Osteocyte (in vitro differentiated cells): ENCODE results near the gene UHRF2. TPM values are rescaled to one million over a fixed set of nuclear protein-coding genes. Genes with fewer than 3 reads are reported as not detected.

Experiments
- DNase-seq: peaks from one replicate; pipeline ENCODE4 v3.0.0; 2021; ENCODE audit warnings: mixed read lengths; ENCODE audit not compliant: unreplicated experiment; ENCODE audit errors: extremely low spot score
- H3K27ac Mint-ChIP-seq: one replicate; pipeline ENCODE4 v1.8.0; 2021; ENCODE audit warnings: mild to moderate bottlenecking, mixed read lengths; ENCODE audit not compliant: unreplicated experiment
- H3K27me3 Mint-ChIP-seq: one replicate; pipeline ENCODE4 v1.8.0; 2021; ENCODE audit warnings: mixed read lengths; ENCODE audit not compliant: unreplicated experiment
- H3K36me3 Mint-ChIP-seq: one replicate; pipeline ENCODE4 v1.8.0; 2021; ENCODE audit warnings: mixed read lengths; ENCODE audit not compliant: unreplicated experiment
- H3K4me1 Mint-ChIP-seq: one replicate; pipeline ENCODE4 v1.8.0; 2021; ENCODE audit warnings: mixed read lengths; ENCODE audit not compliant: unreplicated experiment
- H3K4me3 Mint-ChIP-seq: one replicate; pipeline ENCODE4 v1.8.0; 2021; ENCODE audit warnings: mild to moderate bottlenecking, moderate library complexity, mixed read lengths; ENCODE audit not compliant: unreplicated experiment
- H3K9me3 Mint-ChIP-seq: one replicate; pipeline ENCODE4 v1.8.0; 2021; ENCODE audit warnings: mixed read lengths; ENCODE audit not compliant: unreplicated experiment
- total RNA-seq: library from RNA; stranded (reverse); gene quantifications from 2 replicates; pipeline ENCODE4 v1.2.1, GENCODE V29; 2021
- TF ChIP-seq, protein P1 (sequence below): fragments of 200-600 bp; sonication (generic); IDR thresholded peaks from 2 replicates; pipeline ENCODE4 v1.5.0; 2021; ENCODE audit warnings: antibody characterized with exemption, mild to moderate bottlenecking, moderate library complexity

UHRF2 gene
- total RNA-seq, 1 donor from 2014 or later = 69.6 TPM

GRCh38 chr9:6440405-6440804 is 27.4 kb downstream of the UHRF2 start:
- Mint-ChIP-seq H3K27ac (no peak overlapping the region), H3K4me1 (peaks cover 34% of the 10 kb centered on the region), H3K9me3 (no peaks in the 10 kb centered on the region), H3K27me3 (no peaks in the 10 kb centered on the region), H3K36me3 (no peaks in the 10 kb centered on the region), H3K4me3 (no peak overlapping the region)
- DNase-seq = no peak
- TF ChIP-seq, protein P1, sequence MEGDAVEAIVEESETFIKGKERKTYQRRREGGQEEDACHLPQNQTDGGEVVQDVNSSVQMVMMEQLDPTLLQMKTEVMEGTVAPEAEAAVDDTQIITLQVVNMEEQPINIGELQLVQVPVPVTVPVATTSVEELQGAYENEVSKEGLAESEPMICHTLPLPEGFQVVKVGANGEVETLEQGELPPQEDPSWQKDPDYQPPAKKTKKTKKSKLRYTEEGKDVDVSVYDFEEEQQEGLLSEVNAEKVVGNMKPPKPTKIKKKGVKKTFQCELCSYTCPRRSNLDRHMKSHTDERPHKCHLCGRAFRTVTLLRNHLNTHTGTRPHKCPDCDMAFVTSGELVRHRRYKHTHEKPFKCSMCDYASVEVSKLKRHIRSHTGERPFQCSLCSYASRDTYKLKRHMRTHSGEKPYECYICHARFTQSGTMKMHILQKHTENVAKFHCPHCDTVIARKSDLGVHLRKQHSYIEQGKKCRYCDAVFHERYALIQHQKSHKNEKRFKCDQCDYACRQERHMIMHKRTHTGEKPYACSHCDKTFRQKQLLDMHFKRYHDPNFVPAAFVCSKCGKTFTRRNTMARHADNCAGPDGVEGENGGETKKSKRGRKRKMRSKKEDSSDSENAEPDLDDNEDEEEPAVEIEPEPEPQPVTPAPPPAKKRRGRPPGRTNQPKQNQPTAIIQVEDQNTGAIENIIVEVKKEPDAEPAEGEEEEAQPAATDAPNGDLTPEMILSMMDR = no peak

DNA sequence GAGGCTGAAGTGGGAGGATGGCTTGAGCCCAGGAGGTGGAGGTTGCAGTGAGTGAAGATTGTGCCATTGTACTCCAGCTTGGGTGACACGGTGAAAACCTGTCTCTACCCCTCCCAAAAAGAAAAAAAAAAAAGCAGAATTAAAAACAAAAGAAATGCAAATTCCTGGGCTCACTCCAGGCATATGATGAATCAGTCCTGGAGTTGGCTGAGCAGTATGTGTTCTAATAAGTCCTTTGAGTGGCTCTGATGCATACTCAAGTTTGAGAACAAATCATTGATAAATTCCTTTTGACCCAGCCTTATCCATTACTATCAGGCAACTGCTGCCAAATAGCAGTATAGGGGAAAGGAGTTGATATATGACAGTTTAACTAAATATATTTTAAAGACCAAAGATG is 28.3 kb downstream of the UHRF2 start:
- peaks cover 34% of the 10 kb centered on the region for H3K4me1 Mint-ChIP-seq
- no peaks in the 10 kb centered on the region for H3K27me3 Mint-ChIP-seq
- H3K36me3 Mint-ChIP-seq = peaks cover 5% of the 10 kb centered on the region
- H3K9me3 Mint-ChIP-seq = no peaks in the 10 kb centered on the region
- no peak overlapping the region for H3K4me3 Mint-ChIP-seq
- TF ChIP-seq, protein P1 = no peak
- DNase-seq = no peak
- H3K27ac Mint-ChIP-seq = no peak overlapping the region

DNA sequence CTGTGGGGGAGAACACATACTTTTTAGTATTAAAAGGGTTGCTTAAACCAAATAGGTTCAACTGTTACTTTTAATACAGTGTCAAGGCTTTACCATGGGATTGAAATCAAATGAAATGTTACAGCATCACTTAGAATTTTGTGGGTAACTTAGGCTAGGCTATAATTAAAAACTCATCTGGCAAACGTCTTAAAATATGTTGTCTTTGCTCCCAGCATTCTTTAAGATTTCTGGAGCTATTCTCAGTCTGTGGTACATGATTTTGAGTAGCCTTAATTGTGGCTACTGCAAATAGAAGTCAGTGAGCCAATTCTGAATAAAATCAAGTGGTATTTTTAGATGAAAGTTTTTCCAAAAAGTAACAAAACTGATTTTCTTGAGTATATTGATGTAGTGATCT is 30.7 kb downstream of the UHRF2 start:
- TF ChIP-seq, protein P1 = no peak
- H3K27me3 Mint-ChIP-seq = no peaks in the 10 kb centered on the region
- H3K27ac Mint-ChIP-seq = peak overlapping the region; percentile 74
- peaks cover 14% of the 10 kb centered on the region for H3K36me3 Mint-ChIP-seq
- no peak overlapping the region for H3K4me3 Mint-ChIP-seq
- H3K9me3 Mint-ChIP-seq = no peaks in the 10 kb centered on the region
- peaks cover 40% of the 10 kb centered on the region for H3K4me1 Mint-ChIP-seq
- DNase-seq = no peak

DNA sequence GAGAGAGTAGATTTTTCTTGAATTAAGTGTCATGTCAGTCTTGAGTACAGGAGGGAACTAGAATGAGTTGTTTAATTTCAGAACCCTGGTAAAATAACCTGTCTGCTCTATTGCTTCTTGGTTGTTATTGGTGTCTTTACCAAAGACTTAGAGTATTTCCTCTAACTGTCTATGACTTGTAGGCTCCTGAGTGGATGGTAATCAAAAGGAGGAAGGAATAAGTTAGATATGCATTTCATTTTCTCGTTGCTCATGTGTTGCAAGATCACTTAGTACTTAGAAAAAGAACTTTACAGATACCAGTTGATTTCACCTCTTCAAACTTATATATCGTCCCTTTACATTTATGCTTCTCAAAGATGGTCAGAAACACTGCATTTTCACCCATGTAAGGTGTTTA is 31.1 kb downstream of the UHRF2 start:
- H3K27ac Mint-ChIP-seq = peak overlapping the region; percentile 74
- no peak overlapping the region for H3K4me3 Mint-ChIP-seq
- no peak for DNase-seq
- H3K27me3 Mint-ChIP-seq = no peaks in the 10 kb centered on the region
- peaks cover 40% of the 10 kb centered on the region for H3K4me1 Mint-ChIP-seq
- no peaks in the 10 kb centered on the region for H3K9me3 Mint-ChIP-seq
- TF ChIP-seq, protein P1 = no peak
- H3K36me3 Mint-ChIP-seq = peaks cover 14% of the 10 kb centered on the region

DNA sequence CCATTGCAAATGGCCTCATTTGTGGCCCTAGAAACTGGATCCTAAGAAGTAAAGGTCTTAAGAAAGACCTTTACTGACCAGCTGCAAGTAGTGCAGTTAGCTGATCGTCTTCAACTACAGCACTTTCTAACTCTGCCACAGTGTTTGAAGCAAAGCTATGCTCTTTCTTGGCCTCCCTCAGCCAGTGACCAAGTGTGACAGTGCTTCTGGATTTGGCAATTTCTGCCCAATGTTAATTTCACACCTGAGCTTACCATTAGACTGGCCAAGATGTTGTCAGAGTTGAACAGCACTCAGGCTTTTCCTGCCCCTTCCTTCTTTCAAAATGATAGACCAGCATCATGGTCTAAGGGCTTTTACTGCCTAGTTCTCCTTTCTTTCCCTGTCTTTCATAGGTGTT is 36.1 kb downstream of the UHRF2 start:
- Mint-ChIP-seq H3K27me3 (no peaks in the 10 kb centered on the region), H3K4me1 (peaks cover 40% of the 10 kb centered on the region), H3K36me3 (peaks cover 14% of the 10 kb centered on the region), H3K4me3 (no peak overlapping the region), H3K9me3 (no peaks in the 10 kb centered on the region), H3K27ac (no peak overlapping the region)
- TF ChIP-seq, protein P1 = no peak
- DNase-seq = no peak
